Germinal center (tissue), 1 donor: ENCODE measurements around the gene GNAO1.

Source experiments
- DNase-seq: peaks from one replicate; pipeline ENCODE4 v3.0.0; 2012; ENCODE audit warnings: mixed read lengths, low spot score

GNAO1 gene

DNA sequence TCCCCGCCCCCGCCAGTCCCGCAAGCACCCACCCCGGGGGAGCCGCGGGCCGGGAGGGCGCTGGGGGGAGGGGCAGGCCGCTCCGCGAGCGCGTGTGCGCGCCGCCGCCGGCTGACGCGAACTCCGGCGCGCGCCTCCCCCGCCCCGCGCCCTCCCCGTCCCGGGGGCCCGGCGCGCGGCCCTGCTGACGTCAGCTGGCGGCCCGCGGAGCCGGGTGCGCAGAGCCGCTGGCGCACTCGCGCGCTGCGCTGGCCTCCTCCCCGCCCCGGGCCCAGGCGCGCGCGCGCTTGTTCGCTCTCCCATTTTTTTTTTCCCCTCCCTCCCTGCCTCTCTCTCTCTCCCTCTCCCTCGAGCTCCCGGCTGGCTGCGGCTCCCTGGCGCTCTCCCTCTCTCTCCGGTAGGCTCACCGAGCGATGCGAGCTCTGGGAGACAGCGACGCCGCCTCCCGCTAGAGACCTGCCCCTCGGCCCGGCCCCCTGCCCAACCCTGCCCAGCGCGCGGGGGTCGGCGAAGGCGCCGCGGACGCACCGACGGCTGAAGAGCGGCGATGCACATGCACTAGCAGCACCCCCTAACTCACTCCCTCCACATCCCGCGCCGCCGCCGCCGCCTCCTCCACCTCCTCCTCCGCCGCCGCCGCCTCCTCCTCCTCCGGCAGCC lies at the start of gene GNAO1:
Gene GNAO1, plus strand, starts transcription at position 334 of the 660 bp plus-strand sequence. CDS start 747 bp downstream, outside the sequence.
- DNase-seq, result peak; percentile 82

DNA sequence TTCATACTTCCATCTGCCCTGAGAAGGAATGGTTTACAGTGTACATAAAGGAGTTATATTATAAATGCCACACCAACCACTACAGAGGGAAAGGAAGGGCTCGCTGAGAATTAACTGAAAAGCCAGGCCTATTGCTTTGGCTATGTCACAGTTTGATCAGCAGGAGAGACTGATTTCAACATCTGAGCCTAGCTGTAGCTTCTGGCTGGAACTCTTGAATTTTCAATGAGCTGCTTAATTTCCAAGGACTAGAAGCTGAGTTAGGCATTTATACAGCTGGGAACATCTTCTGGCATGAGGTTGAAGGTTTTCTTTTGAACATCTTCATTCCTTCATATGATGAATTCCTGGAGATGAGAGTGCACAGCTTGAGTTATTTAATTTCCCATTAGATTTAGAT lies 47.6 kb upstream of the GNAO1 start:
- DNase-seq, result no peak

DNA sequence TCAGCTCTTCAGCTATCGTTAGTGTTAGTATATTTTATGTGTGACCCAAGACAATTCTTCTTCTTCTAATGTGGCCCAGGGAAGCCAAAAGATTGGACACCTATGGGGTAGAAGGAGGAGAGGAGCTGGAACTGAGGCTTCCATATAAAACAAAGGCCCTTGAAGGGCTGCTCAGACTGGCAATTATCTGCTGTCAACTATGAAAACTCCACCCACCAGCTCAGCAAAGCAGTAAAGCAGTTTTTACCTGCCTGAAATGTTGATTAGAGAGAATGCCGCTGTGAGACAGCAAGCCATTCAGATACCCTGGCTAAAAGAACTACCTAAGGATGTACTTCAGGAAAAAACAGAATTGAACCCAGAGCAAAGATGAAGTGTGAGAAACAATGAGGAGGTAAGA lies 45.9 kb upstream of the GNAO1 start:
- no peak for DNase-seq

DNA sequence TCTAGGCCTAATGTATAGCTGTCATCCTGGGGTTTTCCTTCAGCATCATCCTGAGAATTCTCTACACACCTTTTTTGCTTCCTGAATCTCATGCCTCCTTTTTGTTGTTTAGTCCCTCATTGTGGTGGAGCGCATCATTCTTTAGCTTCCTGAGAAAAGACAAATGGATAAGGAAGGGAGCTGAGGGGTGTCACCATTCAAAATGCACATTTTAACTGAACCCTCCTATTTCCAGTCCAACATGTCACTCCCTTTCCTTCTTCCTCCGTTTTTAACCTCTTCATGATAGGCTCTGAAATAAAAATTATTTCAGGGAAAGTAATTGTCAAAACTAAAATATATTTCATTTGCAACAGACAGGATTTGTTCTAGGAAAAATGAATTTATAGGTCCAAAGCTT lies 39.7 kb upstream of the GNAO1 start:
- no peak for DNase-seq

DNA sequence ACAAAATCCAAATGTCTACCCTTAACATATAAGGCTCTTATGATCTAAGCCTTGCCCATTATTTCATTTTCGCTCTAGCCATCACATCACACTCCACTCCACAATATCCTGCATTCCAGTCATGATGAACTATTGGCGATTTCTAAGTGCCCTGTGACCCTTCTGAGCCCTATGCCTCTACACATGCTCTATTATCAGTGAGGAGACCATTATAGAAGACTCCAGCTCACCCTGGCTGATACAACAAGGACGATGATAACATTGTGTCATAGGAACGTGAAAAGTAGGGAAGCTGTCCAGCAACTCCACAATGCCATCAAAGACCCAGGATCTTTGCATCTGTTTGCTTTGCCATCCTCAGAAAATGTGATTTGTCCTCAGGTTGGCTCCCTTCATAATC lies 29.6 kb upstream of the GNAO1 start:
- no peak for DNase-seq

DNA sequence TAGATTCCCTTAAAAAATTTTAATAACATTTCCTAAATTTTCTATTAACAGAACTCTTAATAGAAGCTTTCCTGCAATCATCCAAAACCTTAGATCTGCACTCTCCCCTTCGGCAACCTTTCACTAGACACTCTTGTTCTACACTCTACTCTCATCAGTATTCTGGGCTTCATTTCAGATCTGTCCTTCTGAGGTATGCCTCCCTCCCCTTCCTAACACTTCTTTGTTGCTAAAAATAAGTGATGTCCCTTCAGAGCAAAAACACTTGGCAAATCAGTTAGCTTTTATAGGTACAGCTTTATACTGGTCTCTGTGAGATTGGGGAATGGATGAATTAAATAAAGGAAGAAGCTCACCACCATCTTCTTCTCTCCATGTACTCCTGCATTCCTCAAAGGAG lies 28.2 kb upstream of the GNAO1 start:
- no peak for DNase-seq

DNA sequence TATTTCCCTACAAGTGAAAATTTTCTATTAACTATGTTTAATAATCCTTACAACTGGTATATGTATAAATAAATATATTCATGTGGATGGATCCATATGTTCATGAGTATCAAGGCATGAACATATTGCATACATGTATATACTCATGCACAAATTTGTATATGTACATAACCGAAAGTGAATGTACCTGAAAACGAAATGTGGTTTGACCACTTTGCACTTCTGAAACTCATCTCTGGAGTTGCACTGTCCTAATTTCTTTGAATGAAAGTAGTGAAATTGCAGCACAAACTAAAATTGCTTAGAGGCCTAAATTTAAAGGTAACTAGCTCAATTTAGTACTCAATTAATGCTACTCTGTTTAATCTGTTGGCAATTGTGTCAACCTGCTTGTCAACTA lies 27.4 kb upstream of the GNAO1 start:
- no peak for DNase-seq

DNA sequence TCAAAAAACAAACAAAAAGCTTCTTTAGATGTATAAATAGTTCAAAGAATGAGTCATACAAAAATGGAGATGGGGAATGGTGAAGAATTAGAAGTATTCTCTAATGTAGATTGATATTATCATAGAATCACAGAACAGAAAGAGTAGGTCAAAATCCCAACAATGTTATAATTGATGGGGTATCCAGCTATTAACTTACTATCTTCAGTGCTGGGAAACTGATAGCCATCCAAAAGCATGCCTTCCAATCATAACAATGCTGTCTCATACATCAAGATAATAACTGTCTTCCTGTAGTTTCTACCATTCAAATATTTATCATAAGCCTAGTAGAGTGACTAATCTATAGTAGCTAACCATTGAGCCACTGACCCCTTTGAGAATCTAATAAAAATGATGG lies 26.7 kb upstream of the GNAO1 start:
- DNase-seq, result no peak

DNA sequence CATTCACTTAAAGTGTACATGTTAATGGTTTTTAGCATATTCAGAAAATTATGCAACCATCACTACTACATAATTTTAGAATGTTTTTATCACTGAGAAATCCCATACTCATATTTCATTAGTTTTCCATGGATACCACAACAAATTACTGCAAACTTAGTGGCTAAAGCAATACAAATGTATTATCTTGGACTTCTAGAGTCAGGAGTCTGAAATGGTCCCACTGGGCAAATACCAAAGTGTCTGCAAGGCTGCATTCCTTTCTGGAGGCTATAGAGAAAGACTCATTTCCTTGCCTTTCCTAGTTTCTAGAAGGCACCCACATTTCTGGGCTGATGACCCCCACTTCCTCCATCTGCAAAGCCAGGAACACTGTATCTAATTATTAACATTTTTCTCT lies 16.9 kb upstream of the GNAO1 start:
- no peak for DNase-seq

DNA sequence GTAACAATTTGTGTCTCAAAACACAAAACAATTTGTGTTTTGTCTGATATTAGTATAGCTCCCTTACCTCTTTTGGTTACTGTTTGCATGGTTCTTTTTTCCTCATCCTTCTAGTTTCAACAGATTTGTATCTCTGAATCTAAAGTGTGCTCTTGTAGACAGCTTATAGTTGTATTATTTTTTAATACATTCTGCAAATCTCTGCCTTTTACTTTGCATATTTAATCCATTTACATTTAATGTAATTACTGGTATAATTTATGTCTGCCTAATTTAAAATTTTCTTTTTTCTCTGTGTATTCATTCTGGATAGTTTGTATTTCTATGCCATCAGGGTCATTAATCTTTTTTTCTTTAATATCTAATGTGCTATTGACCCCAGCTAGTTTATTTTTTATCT lies 9.9 kb upstream of the GNAO1 start:
- DNase-seq, result no peak

DNA sequence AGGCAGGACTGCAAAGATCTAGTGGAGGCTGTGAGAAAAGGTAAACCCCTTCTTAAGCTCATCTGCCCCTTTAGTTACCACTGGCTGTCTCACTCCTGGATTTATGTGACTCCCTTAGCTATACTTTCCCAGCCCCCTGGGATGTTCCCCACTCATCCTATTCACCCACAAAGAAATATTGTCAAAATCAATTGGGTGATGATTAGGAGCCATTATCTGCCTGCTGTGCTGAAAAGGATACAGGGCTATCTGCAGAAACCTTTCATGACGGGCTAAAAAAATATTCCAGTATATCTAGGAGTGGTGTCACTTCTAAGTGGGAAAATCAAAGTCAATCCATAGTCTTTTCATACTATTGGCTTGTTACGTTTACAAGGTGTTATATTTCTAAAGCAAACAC lies 8.0 kb upstream of the GNAO1 start:
- no peak for DNase-seq

DNA sequence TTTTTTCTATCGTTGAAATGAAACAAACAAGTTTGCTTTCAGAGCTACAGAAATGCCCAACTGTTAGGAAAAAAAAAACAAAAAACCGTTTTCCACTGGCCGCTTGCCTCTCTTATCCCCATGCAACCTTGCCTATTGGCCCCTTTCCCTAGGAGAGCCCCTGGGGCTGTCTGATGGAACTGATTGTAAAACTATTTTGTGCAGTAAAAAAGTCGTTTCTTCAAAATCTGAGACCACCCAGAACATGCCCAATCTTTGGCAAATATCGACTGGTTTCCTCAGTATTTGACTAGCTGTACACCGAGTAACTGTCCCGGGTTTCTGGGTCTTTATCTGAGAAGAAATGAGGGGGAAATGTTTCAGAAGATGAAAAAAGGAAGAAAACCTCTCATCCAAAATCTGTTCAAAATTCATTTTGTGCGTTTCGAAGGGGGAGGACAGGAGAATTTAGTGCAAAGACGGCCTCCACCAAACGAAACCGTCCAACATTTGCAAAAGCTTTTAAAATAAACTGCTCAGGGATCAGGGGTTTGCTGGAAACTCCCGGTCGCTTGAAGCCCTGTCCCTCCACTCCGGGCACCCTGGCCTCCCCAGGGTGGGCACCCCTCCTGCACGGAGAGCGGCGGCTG lies 1.1 kb upstream of the GNAO1 start:
- DNase-seq, result no peak

DNA sequence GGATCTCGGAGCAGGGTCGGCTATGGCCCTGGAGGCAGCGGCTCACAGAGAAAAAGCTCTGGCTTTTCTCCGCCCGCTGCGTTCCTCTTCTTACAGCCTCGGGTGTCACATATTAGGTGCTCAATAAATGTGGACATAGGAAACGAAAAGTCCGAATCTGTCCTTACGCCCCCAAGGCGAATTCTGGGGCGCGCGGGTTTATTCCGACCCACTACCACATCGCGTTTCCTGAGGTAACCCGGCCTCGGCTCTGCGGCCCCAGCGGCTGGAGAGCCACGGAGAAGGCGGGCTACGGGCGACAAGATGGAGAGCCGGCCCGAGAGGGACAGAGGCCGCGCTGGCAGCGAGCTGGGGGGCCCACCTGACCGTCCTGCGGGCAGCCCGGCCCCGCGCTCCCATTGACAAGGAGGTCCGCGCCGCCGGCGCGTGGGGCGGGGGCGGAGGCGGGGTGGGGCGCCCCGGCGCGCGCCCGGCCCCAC lies 573 bp upstream of the GNAO1 start:
- DNase-seq, result peak; percentile 10

DNA sequence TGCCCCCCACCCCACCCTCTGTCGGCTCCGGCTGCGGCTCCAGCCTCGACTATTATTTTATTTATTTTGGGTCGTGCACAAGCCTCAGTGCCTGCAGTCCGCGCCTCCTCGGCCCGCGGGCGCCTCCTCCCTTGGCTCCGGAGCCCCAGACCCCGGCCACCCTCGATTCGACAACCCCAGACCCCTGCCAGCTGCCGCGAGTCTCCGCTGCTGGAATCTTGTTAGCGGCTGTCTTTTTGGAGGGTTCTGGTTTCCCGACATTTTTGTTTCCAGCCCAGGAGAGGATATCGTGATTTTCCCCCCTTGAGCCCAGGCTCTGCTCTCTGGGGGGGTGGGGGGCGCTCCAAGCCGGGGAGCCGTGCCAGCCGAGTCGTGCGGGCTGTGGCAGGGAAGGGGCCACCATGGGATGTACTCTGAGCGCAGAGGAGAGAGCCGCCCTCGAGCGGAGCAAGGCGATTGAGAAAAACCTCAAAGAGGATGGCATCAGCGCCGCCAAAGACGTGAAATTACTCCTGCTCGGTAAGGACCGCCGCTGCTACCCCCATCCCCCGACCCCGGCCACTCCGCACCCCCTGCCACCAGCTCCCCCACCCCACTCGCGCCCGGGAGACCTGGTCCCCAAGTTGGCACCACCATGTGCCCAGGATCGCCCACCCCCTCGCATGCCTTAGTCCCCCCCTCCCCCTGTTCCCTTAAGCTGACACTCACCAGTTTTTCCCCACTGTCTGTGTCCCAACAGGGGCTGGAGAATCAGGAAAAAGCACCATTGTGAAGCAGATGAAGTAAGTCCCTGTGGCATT lies 746 bp downstream of the GNAO1 start:
- DNase-seq, result no peak

DNA sequence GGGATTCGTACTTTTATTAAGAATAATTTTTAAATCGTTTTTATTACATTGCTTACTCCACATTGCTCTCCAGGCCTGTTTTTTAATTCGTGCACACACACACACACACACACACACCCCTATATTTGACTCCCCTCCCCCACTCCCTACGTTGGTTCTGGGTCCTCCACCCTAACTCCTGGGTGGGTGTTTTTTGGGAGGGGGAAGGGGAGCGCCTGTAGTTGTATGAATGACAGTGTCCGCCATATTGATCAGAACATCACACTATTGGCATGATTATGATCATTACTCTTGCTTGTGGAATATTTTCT lies 1.3 kb downstream of the GNAO1 start:
- DNase-seq, result no peak

DNA sequence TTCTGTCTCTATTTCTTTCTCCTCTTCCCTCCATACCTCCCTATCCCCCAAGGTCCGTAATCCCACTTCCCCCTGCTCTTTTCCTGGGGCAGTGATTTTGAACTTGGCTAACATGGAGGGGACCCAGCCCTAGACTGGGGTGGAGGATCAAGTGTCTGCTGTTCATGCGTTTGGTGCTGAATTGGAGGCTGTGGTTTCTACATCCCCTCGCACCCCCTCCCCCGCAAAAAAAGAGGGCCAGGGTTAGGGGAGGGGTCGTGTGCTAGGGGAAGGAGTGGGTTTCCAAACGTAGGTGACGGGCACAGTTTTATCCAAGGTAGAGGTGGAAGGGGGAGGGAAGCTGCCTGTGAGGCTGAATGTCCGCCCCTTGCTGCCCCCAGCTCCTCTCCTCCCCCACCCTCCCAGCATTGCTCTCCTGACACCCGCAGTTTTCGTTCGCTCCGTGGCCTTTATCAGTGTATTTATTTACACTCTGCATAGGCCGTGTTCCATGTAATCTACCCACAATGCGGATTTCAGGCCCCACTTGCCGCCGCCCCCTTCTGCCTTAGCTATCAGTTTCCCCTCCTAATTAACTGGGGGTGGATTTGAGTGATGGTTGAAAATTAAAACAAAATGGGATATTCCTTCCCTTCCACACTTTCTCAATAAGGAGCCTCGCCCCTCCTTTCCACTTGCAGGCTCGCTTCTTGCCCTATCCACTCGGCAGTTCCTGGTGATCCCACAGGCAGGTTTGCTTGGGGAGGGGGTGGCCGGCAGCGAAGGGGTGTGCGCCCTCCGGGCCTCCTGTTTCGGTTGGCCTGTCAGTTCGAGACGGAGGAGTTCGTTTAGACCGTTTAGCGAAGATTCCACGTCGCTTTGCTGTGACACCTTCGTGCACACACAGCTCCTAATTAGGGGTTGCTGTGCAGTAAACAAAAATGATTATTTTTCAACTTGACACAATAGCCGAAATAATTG lies 2.0 kb downstream of the GNAO1 start:
- DNase-seq, result no peak

DNA sequence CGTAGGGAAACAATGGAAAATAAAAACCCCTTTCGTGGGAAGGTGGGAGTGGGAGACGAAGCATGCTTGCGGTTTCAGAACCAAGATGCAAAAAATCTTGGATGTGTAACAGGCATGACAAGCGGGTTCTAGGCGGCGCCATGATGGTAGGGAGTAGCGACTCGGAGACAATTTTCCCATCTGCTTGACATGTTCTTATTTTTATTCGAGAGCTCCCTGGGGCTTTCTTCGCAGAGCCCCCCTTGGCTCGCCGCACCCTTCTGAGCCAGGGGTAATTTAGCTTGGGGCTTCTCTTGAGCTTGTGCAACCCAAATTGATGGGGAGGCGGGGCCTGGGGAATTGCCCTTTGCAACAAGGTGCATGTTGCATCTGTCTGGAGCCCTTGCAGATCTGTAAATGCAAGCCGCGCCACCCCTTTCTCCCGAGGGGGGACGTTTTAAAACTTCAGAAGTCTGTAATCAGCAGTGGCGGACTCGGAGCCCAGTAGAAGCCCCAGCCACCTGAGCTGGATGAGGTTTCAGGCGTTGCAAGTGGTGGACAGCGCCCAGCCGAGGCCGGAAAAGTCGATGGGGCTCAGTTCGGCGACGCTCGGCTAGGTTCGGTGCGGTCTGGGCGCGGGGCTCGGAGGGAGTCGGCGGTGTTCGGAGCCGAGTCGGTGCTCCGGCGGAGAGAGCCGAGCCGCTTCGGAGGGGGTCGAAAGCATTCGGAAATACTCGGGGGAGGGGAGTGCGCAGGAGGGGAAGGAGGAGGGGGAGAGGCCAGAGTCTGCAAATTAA lies 2.9 kb downstream of the GNAO1 start:
- DNase-seq, result peak; percentile 72

DNA sequence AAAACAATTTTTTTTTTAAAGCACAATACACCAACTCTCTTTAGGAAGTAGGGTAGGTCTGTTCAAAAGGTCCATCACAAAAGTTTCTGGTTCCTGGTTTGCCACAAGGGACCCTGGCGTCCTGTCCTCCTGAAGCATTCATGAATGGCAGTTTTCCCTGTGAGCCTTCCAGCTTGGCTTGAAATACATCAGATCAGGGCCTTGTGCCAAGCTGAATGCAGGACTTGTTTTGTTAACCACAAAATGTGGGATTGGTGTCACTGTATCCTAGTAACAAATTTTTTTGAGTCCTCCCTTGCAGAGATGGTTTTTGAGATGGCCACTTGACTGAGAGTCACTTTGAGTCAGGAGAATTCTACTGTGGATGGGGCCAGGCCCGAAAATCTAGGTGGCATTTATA lies 3.9 kb downstream of the GNAO1 start:
- DNase-seq, result no peak

DNA sequence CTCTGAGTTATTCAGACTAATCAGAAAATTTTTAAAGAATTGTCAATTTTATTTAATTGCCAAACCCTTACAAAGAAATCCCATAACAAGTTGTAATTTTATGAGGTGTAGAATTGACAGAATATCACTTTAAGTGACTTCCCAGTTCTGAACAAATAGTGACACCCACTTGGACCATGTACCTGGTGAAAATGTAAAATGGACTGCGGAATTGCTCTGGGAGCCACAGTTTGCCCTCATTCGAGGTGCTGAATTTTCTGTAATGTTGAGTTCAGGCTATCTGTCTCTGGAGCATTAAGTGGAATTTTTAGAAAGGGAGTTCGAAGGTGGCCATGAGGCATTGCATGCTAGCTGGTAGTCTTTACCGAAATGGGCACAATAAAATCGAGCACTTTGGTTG lies 5.1 kb downstream of the GNAO1 start:
- DNase-seq, result no peak

DNA sequence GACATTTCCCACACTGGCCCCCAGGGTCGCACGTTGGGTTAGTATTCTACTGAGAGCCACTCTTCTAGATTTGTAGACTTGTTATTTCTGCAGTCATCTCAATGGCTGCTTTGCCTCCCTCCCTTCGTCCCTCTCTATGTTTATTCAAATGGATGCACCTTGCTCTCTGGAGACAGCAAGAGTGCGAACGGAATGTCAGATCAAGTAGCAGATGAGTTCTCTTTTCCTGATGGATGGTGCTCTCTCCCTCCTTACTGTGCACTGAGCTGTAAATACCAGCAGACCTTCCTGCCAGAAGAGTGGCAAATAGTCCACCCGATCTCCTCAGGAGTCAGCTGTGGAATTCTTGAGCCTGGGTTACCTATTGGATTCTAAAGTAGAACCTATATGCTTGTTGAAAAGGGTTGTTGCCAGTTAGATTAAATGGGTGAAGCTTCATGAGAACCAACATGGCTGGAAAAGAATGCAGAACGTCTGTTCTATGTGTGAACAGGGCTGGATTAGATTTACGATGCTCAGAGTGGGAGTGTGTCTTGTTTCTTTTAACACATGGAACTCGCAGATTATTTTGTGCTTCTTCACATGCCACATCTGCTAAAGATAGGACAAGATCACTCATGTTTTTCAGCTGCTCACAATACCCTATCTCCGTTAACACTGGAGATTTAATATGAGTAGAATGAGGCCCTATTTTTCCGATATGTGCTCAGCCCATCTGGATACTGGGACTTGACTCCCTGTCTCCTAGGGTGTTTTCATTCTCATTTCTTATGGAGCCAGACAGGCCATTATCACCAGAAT lies 6.1 kb downstream of the GNAO1 start:
- no peak for DNase-seq
